Thyroid gland (tissue), 4 donors: Measurements from ENCODE around the gene GAS1. TPM values are rescaled to one million over a fixed set of nuclear protein-coding genes. Genes with fewer than 3 reads are reported as not detected.

Experiments used
- DNase-seq, 2 donors: peaks; one replicate each; pipeline ENCODE4 v3.0.0-alpha.2; 2019
- H3K27ac ChIP-seq, 3 donors: fragments of 200-600 bp; sonication (generic); 1 replicate in 2 of 3; 2 replicates in 1 of 3; pipeline ENCODE4 v1.5.1; 2016 to 2019; ENCODE audit warnings: mild to moderate bottlenecking in 1 of 3, moderate library complexity in 1 of 3
- H3K27me3 ChIP-seq: fragments of 200-600 bp; sonication (generic); one replicate; pipeline ENCODE4 v1.5.1; 2019
- H3K36me3 ChIP-seq, 2 donors: fragments of 200-600 bp; sonication (generic); one replicate each; pipeline ENCODE4 v1.5.1; 2016 to 2019
- H3K4me1 ChIP-seq, 2 donors: fragments of 200-600 bp; sonication (generic); one replicate each; pipeline ENCODE4 v1.5.1; 2017 to 2019
- H3K4me3 ChIP-seq, 3 donors: fragments of 200-600 bp; sonication (generic); replicated peaks in 1 of 3; 1 replicate in 2 of 3; 2 replicates in 1 of 3; pipeline ENCODE4 v1.5.1; 2016; ENCODE audit warnings: mild to moderate bottlenecking in 1 of 3
- H3K9me3 ChIP-seq: fragments of 200-600 bp; sonication (generic); one replicate; pipeline ENCODE4 v1.5.1; 2017
- CTCF ChIP-seq, 6 experiments: fragments of 200-600 bp in 3 of 6; fragments of 450-650 bp in 3 of 6; sonication (generic) in 3 of 6; IDR thresholded peaks; one replicate each; pipeline ENCODE4 v1.5.1; 2016 to 2019; ENCODE audit warnings: antibody characterized with exemption in 6 of 6, mild to moderate bottlenecking in 2 of 6, inconsistent platforms in 1 of 6, moderate library complexity in 1 of 6
- POLR2A ChIP-seq, 2 donors: fragments of 450-650 bp; IDR thresholded peaks; one replicate each; pipeline ENCODE4 v1.6.1; 2017; ENCODE audit warnings: antibody characterized with exemption in 2 of 2, mild to moderate bottlenecking in 2 of 2, moderate library complexity in 1 of 2
- WGBS, 2 donors: methylation state at CpG; one replicate each; pipeline ENCODE4 v1.1.5; 2017; 5-methylcytosine and 5-hydroxymethylcytosine counted together
- intact Hi-C: fragments of 100-400 bp; cut with DNase I; formaldehyde crosslinking; loops from one replicate; pipeline ENCODE4 v1.15.1; 2023
- total RNA-seq, 4 donors: library from RNA; depleted of rRNA; stranded (reverse); fragments of >200 nt; gene quantifications; one replicate each; pipeline ENCODE4 v1.2.3, GENCODE V29; 2016

The GAS1 gene
- total RNA-seq, 4 donors from 2014 or later = 17.1 to 88.6 (median 35.3) TPM

GRCh38 chr9:86918556-86918955 lies 28.8 kb downstream of the GAS1 start:
- Histone ChIP-seq H3K36me3 (no peaks in the 10 kb centered on the region), H3K9me3 (no peaks in the 10 kb centered on the region), H3K4me1 (no peaks in the 10 kb centered on the region), H3K27ac (no peak overlapping the region), H3K27me3 (no peaks in the 10 kb centered on the region), H3K4me3 (no peak overlapping the region)
- DNase-seq = no peak
- 84 to 86% methylated on average over 3 of the region's 3 CpGs for WGBS, 2 donors
- intact Hi-C loops = no loop called here
- TF ChIP-seq CTCF (IDR thresholded peaks at IDR 0.05) (no peak), POLR2A (IDR thresholded peaks at IDR 0.05) (no peak)

GRCh38 chr9:86912210-86912609 lies 35.1 kb downstream of the GAS1 start:
- Histone ChIP-seq H3K27ac (no peak overlapping the region), H3K36me3 (no peaks in the 10 kb centered on the region), H3K27me3 (no peaks in the 10 kb centered on the region), H3K4me1 (no peaks in the 10 kb centered on the region), H3K4me3 (no peak overlapping the region), H3K9me3 (no peaks in the 10 kb centered on the region)
- 95 to 99% methylated on average over 3 of the region's 3 CpGs for WGBS, 2 donors
- no peak for DNase-seq
- TF ChIP-seq POLR2A (IDR thresholded peaks at IDR 0.05) = no peak
- no peak for TF ChIP-seq CTCF (IDR thresholded peaks at IDR 0.05)
- intact Hi-C loops = no loop called here

- H3K27me3 ChIP-seq = no peaks in the 10 kb centered on the region
- TF ChIP-seq POLR2A (IDR thresholded peaks at IDR 0.05) (no peak), CTCF (IDR thresholded peaks at IDR 0.05) (no peak)
- DNase-seq = no peak
- no peaks in the 10 kb centered on the region for H3K9me3 ChIP-seq
- H3K36me3 ChIP-seq = no peaks in the 10 kb centered on the region
- intact Hi-C loops = no loop called here
- 87 to 94% methylated on average over 2 of the region's 2 CpGs for WGBS, 2 donors
- H3K4me1 ChIP-seq = no peaks in the 10 kb centered on the region
- H3K4me3 ChIP-seq = no peak overlapping the region
- no peak overlapping the region for H3K27ac ChIP-seq
Observed at GRCh38 chr9:86909388-86909787, 37.9 kb downstream of the GAS1 start.

- H3K27me3 ChIP-seq = no peaks in the 10 kb centered on the region
- intact Hi-C loops = no loop called here
- WGBS, 2 donors = 60 to 61% methylated on average over 3 of the region's 3 CpGs
- no peaks in the 10 kb centered on the region for H3K36me3 ChIP-seq
- H3K4me1 ChIP-seq = peaks cover 0 to 4% of the 10 kb centered on the region in 2 donors
- DNase-seq = peak; percentile 45 to 49
- no peaks in the 10 kb centered on the region for H3K9me3 ChIP-seq
- H3K27ac ChIP-seq = no peak overlapping the region
- H3K4me3 ChIP-seq = no peak overlapping the region
- TF ChIP-seq CTCF (IDR thresholded peaks at IDR 0.05) = no peak
- no peak for TF ChIP-seq POLR2A (IDR thresholded peaks at IDR 0.05)
Observed at GRCh38 chr9:86908261-86908660, 39.0 kb downstream of the GAS1 start.

GRCh38 chr9:86907346-86907745 lies 40.0 kb downstream of the GAS1 start:
- H3K4me3 ChIP-seq = no peak overlapping the region
- TF ChIP-seq POLR2A (IDR thresholded peaks at IDR 0.05) = no peak
- TF ChIP-seq CTCF (IDR thresholded peaks at IDR 0.05) = no peak
- 50 to 58% methylated on average over 1 of the region's 1 CpG for WGBS, 2 donors
- DNase-seq = no peak
- H3K36me3 ChIP-seq = no peaks in the 10 kb centered on the region
- no peaks in the 10 kb centered on the region for H3K9me3 ChIP-seq
- no peaks in the 10 kb centered on the region for H3K27me3 ChIP-seq
- peaks cover 0 to 12% of the 10 kb centered on the region in 2 donors for H3K4me1 ChIP-seq
- intact Hi-C loops = no loop called here
- no peak overlapping the region for H3K27ac ChIP-seq
